IMR-90 (cell line): ENCODE measurements around the gene PTGES3.

ENCODE experiments used
- BHLHE40 ChIP-seq: fragments of 150-350 bp; IDR thresholded peaks from 2 replicates; pipeline ENCODE4 v1.6.1; 2016; ENCODE audit warnings: mild to moderate bottlenecking, low read depth, low read length
- CEBPB ChIP-seq: IDR thresholded peaks from 2 replicates; pipeline ENCODE4 v1.6.1; 2012; ENCODE audit warnings: low read depth, low read length, improper control_type of control experiment
- FOS ChIP-seq: fragments of 150-350 bp; IDR thresholded peaks from 2 replicates; pipeline ENCODE4 v1.6.1; 2016; ENCODE audit warnings: low read depth, low read length
- MAFK ChIP-seq: IDR thresholded peaks from 2 replicates; pipeline ENCODE4 v1.6.1; 2012; ENCODE audit warnings: low read depth, low read length, improper control_type of control experiment
- MAZ ChIP-seq: IDR thresholded peaks from 2 replicates; pipeline ENCODE4 v1.6.1; 2012; ENCODE audit warnings: low read depth, mild to moderate bottlenecking, low read length, improper control_type of control experiment, moderate library complexity, borderline replicate concordance
- MXI1 ChIP-seq: IDR thresholded peaks from 2 replicates; pipeline ENCODE4 v1.6.1; 2012; ENCODE audit warnings: low read depth, mild to moderate bottlenecking, low read length, moderate library complexity, borderline replicate concordance
- NFE2L2 ChIP-seq: fragments of 150-350 bp; IDR thresholded peaks from 2 replicates; pipeline ENCODE4 v1.6.1; 2016; ENCODE audit warnings: low read depth, mild to moderate bottlenecking, low read length
- POLR2A ChIP-seq: IDR thresholded peaks from 2 replicates; pipeline ENCODE4 v1.6.1; 2012; ENCODE audit warnings: mild to moderate bottlenecking, low read depth, low read length
- RAD21 ChIP-seq: IDR thresholded peaks from 2 replicates; pipeline ENCODE4 v1.6.1; 2012; ENCODE audit warnings: low read length, improper control_type of control experiment
- RCOR1 ChIP-seq: IDR thresholded peaks from 2 replicates; pipeline ENCODE4 v1.6.1; 2012; ENCODE audit warnings: mild to moderate bottlenecking, low read length, improper control_type of control experiment; ENCODE audit not compliant: insufficient replicate concordance
- RFX5 ChIP-seq: IDR thresholded peaks from 2 replicates; pipeline ENCODE4 v1.8.0; 2012; ENCODE audit warnings: low read depth, mild to moderate bottlenecking, low read length, moderate library complexity
- SMC3 ChIP-seq: fragments of 150-350 bp; IDR thresholded peaks from 2 replicates; pipeline ENCODE4 v1.6.1; 2016; ENCODE audit warnings: low read depth, mild to moderate bottlenecking, antibody characterized with exemption, low read length, moderate library complexity
- TF ChIP-seq, protein P1 (sequence below): conservative IDR thresholded peaks from 2 replicates; pipeline ENCODE4 v1.5.1; 2012; ENCODE audit warnings: mild to moderate bottlenecking, low read depth, low read length, improper control_type of control experiment
- TF ChIP-seq, protein P2 (sequence below): fragments of 150-350 bp; IDR thresholded peaks from 2 replicates; pipeline ENCODE4 v1.6.1; 2017; ENCODE audit warnings: mild to moderate bottlenecking, antibody characterized with exemption, low read length, low read depth

DNA sequence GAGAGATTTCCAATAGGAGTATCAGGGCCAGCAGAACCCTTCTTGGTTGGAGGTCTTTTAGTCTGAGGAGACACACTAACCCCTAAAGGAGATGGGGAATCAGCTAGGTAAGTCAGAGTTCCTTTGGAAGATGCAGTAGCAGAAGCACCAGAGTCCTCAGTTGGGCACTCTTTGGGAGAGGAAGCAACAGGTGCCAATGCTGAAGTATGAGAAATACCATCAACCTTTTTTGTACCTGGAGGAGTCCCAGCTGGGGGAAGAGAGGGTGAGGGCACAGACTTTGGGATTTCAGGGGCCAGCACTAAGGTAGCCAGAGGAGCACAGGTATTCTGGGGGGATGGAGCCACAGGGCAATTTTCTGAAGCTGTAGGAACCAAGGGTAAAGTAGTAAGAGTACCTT lies 31.0 kb upstream of the PTGES3 start:
- TF ChIP-seq, protein P1, sequence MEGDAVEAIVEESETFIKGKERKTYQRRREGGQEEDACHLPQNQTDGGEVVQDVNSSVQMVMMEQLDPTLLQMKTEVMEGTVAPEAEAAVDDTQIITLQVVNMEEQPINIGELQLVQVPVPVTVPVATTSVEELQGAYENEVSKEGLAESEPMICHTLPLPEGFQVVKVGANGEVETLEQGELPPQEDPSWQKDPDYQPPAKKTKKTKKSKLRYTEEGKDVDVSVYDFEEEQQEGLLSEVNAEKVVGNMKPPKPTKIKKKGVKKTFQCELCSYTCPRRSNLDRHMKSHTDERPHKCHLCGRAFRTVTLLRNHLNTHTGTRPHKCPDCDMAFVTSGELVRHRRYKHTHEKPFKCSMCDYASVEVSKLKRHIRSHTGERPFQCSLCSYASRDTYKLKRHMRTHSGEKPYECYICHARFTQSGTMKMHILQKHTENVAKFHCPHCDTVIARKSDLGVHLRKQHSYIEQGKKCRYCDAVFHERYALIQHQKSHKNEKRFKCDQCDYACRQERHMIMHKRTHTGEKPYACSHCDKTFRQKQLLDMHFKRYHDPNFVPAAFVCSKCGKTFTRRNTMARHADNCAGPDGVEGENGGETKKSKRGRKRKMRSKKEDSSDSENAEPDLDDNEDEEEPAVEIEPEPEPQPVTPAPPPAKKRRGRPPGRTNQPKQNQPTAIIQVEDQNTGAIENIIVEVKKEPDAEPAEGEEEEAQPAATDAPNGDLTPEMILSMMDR, result no peak
- no peak for TF ChIP-seq RFX5
- no peak for TF ChIP-seq POLR2A
- TF ChIP-seq, protein P2, sequence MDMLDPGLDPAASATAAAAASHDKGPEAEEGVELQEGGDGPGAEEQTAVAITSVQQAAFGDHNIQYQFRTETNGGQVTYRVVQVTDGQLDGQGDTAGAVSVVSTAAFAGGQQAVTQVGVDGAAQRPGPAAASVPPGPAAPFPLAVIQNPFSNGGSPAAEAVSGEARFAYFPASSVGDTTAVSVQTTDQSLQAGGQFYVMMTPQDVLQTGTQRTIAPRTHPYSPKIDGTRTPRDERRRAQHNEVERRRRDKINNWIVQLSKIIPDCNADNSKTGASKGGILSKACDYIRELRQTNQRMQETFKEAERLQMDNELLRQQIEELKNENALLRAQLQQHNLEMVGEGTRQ, result no peak
- TF ChIP-seq MXI1, result no peak
- TF ChIP-seq SMC3, result no peak
- no peak for TF ChIP-seq BHLHE40
- no peak for TF ChIP-seq CEBPB
- TF ChIP-seq RAD21, result no peak
- TF ChIP-seq NFE2L2, result no peak
- no peak for TF ChIP-seq MAFK
- no peak for TF ChIP-seq FOS
- TF ChIP-seq RCOR1, result no peak
- TF ChIP-seq MAZ, result no peak
